ENCODE measurements around the gene DEFB123.

GRCh38 chr20:31485450-31486339 is 45.3 kb downstream of the DEFB123 start:
- TF ChIP-seq POLR2A (IDR thresholded peaks at IDR 0.05; ENCODE audit: low read length): no peak
- no peak for TF ChIP-seq GATA1 (IDR thresholded peaks at IDR 0.05; ENCODE audit: low read depth, low read length)
